GM18507 (cell line): ENCODE results near the gene TBC1D8.
A peak's percentile ranks its signal among the peaks of the same experiment; 100 is the strongest.
"Not testable (repeated sequence)": the region's sequence is repeated elsewhere in the genome, so short reads cannot be mapped to it uniquely, and the experiment has no call there.

Experiments
- DNase-seq: peaks from one replicate; pipeline ENCODE4 v3.0.0; 2011; ENCODE audit warnings: low read depth; ENCODE audit not compliant: insufficient read length; ENCODE audit errors: extremely low spot score
- FAIRE-seq: peaks from 2 replicates; lab custom pipeline; 2011; peaks lifted over from hg19 to GRCh38; lab: Jason Lieb, UNC

Gene TBC1D8

DNA sequence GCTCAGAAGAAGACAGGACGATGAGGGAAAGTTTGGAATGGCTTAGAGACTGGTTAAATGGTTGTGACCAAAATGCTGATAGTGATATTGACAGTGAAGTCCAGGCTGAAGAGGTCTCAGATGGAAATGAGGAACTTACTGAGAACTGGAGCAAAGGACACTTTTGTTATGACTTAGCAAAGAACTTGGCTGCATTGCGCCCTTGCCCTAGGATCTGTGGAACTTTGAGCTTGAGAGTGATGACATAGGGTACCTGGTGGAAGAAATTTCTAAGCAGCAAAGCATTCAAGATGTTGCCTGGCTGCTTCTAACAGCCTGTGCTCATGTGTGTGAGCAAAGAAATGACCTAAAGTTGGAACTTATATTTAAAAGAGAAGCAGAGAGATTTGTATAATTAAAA is 16.4 kb upstream of the TBC1D8 start:
- not testable (repeated sequence) for FAIRE-seq, DNase-seq

DNA sequence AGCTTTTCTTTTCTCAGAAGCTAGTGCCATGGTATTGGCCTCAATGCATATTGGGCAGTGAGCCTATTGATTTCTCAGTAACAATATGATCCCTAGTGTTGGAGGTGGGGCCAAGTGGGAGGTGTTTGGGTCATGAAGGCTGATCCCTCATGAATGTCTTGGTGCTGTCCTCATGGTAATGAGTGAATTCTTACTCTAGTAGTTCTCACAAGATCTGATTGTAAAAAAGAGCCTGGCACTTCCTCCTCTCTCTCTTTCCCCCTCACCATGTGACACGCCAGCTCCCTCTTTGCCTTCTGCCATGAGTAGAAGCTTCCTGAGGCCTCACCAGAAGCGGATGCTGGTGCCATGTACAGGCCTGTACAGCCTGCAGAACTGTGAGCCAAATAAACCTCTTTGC is 12.8 kb upstream of the TBC1D8 start:
- no peak for DNase-seq
- FAIRE-seq, result no peak

DNA sequence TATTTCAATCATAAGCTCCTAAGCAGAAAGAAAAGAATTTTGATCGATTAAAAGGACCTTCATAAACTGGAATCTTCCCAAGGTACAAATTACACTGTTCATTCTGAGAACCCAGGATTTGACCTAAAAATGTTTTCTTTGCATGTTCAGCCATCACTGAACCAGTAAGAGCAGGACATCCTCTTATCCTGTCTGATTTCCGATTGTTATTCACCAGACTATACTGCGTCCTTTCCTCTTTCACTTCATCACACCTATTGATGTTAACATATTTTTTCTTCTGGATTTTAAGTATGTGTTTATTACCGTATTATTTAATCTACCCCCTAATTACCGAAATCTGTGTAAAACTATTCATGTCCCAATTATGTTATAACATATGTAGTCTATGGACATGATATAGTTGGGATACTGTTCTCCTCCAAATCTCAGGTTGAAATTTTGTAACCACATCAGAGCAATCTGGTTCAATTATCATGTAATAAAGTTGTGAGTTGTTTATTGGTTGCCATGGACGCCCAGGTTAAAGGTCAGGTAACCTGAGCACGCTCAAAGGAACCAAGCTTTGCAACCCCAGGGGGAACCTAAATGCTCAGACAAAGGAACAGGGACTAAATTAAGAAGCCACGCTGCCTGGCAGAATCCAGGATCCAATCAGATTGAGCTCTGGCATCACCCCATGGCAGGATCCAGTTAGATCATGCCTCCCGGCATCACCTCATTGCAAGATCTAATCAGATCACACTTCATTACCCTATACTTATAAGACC is 11.6 kb upstream of the TBC1D8 start:
- DNase-seq, result no peak
- no peak for FAIRE-seq

DNA sequence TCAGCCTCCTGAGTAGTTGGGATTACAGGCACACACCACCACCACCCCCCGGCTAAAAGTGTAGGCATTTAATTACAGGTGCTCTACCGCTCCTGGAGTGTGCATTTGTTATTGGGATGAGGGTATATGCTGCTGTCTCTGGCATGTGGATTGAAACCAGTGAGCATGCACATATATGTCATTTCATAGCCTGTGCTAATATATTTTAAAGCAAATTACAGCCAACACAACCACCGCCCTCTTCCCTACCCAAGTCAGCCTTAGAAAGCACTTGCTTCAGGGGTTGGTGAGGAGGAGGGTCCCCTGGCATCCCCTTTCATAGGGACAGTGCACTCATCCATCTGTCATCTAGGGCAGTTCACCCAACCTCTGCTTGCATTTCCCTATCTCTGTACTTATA is 10.5 kb upstream of the TBC1D8 start:
- no peak for FAIRE-seq
- DNase-seq, result no peak

- no peak for FAIRE-seq
Measured at GRCh38 chr2:101160454-101160853, 9.3 kb upstream of the TBC1D8 start.

DNA sequence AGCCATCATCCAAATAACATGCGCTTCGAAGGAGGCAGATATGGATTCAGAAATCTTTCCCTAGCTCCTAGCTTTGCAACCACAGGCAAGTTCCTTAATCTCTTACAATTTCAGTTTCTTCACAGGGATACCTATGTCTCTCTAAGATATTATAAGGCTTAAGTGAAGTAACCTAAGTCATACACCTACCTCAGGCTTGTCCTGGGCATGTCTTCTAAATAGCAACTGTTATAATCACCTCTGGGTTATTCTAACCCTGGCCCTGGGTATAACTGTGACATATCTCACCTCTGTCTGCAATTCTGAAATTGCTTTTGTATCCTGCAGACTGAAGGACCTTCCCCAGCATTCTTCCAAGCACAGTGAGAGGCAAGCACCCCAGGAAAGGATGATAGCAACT is 8.3 kb upstream of the TBC1D8 start:
- DNase-seq (no peak), FAIRE-seq (no peak)

More at GRCh38 chr2:101160454-101160853, 9.3 kb upstream of the TBC1D8 start:
- no peak for DNase-seq

DNA sequence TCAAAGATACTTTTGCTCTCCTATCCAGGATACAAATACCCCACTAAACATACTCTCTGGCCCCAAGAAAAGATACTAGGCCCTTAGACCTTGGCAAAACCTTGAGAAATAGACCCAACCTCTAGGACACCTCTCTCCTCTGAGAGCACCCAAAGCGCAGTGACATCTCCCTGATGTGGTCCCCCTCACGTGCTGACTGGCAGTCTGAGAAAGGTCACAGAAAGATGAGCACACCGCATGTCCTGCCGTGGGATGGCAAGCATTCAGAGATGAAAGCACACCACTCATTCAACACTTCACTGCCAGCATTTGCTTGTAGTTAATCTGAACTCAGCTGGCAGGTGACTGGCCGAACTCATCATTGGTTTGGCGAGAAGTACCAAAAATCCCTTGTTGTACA is 6.1 kb upstream of the TBC1D8 start:
- FAIRE-seq (no peak), DNase-seq (no peak)

DNA sequence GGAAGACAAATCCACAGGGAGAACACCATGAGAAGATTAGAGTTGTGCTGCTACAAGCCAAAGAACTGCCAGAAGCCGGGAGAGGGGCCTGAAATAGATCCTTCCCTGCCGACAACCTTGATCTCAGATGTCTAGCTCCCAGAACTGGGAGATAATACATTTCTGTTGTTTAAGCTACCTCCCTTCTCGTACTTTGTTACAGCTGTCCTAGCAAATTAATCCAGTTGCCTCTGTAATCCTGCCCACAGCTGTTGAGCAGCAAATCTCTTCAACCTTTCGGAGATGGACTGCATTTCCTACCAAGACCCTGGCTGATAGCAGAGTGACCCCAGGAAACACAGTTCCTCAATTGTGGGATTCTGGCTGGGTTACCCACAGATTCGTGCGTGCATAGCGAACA is 2.6 kb upstream of the TBC1D8 start:
- DNase-seq (no peak), FAIRE-seq (no peak)

GRCh38 chr2:101153077-101153707 is 2.0 kb upstream of the TBC1D8 start:
- DNase-seq, result no peak
- FAIRE-seq, result no peak

- DNase-seq, result peak; percentile 37
- peak; percentile 71 for FAIRE-seq
Measured at GRCh38 chr2:101152272-101153076, 1.3 kb upstream of the TBC1D8 start.

- FAIRE-seq, result no peak
Measured at GRCh38 chr2:101151859-101152271, 683 bp upstream of the TBC1D8 start.

DNA sequence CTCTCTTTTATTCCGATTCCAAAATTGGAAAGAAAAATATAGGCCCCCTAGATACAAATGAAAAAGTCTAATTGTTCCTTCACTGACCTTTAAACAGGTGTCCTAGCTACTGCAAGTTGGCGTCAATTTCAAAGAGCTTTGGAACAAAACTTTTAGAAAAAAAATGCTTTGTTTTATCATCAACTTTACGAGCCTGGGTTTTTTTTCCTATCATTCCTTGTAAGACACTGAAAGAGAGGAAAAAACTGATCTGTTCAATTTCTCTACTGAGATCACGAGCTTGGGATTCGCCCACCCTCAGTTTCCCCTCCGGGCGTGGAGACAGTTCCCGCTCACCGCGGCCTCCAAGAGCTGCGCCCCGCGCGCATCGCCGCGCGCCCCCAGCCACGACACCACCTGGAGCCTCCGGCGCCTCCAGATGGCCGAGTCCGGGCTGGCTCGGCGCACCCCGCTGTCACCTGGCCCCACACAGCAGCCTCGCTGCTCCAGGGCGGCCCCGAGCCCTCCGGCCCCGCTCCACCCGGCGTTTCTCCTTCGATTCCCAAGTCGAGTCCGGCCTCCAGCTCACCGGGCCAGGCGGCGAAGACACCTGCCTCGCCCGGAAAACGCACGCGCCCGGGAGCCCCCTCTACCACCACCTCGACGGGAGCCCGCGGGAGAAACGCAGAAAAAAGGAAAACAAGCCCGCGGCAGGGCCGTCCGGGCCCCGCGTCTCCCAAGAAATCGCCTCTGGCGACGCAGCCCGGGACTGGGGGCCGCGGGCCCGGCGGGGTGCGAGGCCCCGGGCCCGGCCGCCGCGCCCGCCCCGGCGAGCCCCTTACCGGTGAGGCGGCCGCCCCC is 656 bp downstream of the TBC1D8 start:
- no peak for DNase-seq
- no peak for FAIRE-seq

More at GRCh38 chr2:101151859-101152271, 683 bp upstream of the TBC1D8 start:
- DNase-seq, result no peak

GRCh38 chr2:101149241-101150192 is 1.7 kb downstream of the TBC1D8 start:
- DNase-seq (no peak), FAIRE-seq (no peak)

DNA sequence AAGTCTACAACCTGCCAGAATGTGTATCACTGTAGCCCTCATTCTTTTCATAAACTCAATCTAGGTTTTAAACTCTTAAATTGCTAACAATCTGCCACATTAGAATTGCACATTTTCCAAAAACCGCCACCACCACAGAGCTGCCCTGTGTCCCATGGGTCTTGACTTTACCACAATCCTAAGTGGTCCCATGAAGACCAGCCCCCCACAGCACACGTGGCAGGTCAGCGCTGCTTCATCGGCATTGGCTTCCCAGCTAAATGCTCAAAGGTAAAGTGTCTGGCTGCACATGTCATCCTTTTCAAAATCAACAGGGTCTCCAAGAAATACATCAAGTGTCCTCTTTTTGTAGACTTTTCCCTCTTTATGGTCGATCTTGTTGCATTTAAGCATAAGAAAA is 2.4 kb downstream of the TBC1D8 start:
- no peak for DNase-seq
- no peak for FAIRE-seq

DNA sequence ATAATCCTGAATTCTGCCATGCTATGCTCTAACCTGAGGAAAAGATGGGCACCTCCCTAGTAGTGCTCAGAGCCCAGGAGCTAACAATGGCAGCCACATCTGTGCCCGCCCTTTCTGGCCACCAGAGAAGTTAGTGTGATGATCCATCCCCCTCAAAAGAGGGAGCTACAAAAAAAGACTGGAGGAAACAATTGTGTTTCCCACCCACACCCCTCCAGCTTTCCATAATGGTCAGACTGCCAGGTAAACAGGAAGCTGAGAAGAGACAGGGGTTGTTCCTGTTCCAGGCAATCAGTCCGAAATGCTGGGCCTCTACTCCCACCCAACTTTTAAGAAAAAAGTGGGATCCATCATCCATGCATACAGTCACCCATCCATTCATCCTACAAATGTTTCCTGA is 3.2 kb downstream of the TBC1D8 start:
- DNase-seq, result no peak
- no peak for FAIRE-seq

DNA sequence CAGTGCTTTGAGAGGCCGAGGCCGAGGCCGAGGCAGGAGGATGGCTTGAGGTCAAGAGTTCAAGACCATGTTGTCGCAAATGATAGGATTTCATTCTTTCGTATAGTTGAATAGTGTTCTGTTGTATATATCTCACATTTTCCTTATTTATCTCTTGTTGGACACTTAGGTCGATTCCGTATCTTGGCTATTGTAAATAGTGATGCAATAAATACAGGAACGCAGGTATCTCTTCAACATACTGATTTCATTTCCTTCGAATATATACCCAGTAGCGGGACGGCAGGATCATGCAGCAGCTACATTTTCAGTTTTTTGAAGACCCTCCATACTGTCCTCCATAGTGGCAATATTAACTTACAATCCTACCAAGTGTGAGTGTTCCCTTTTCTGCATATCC is 4.1 kb downstream of the TBC1D8 start:
- FAIRE-seq (no peak), DNase-seq (no peak)

GRCh38 chr2:101146535-101146934 is 4.6 kb downstream of the TBC1D8 start:
- no peak for FAIRE-seq
- DNase-seq, result no peak

- DNase-seq, result no peak
- FAIRE-seq, result no peak
Measured at GRCh38 chr2:101145406-101145805, 5.8 kb downstream of the TBC1D8 start.

DNA sequence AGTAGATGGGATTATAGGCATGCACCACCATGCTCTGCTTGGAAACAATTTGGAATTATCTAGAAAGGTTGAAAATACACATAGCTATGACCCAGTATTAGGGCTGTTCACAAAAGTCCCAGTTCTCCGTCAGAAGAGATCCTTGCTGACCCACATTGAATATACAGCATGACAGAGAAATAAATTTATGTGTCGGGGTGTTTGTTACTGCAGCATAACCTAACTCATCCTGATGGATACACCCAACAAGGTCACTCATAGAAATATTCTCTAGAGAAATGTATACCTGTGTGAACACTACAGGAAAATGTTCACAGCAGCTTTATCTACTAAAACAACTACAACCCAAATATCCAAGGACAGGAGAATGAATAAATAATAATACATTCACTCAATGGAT is 9.0 kb downstream of the TBC1D8 start:
- FAIRE-seq (no peak), DNase-seq (no peak)
